Measurements from ENCODE around the gene SIL1. TPM values are rescaled to one million over a fixed set of nuclear protein-coding genes. Genes with fewer than 3 reads are reported as not detected.

The SIL1 gene
- total and polyA plus RNA-seq, 9 of the 15 experiments (the other 6 are each of a cell fraction or from before 2014, with no cell fraction given) = 1.3 to 30.5 (median 18.1) TPM

DNA sequence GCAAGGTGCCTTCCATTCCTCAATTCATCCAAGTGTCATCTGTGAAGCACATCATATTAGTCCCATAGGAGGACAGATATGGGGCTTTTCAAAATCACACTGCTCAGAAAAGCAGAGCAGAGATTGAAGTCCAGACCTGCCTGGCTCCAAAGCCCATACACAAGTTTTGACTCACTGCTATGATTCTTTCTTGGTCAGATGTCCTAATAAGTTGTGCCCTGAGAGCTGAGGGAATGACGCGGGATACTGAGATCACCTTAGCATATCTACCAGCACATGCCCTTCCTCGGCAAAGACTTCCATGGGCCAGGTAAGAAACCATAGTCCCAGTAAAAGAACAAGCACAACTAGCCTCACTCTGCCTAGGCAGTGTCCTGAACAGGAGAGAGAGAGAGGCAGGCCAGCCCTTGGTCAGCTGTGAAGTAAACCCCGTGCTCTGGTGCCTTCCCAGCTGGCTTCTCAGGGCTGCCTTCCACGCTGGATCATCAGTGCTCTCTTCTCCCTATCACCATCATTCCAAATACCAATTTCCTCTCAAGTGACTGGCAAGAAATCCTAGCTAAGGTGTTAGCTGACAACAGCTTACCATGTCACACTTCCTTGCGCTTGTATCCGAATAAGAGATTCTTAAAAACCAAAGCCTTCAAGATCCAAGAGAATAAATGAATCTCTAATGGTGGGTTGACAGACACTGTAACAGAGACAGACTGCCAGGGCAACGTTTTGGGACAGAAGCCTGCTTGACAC lies 73.2 kb downstream of the SIL1 start:
- no peaks in the 10 kb centered on the region for H3K79me2 ChIP-seq (ENCODE audit: control insufficient read depth, insufficient read depth, low read length)
- no peak for DNase-seq (ENCODE audit: extremely low read depth in 1 of 4, low spot score in 3 of 4)
- intact Hi-C loops (cut with micrococcal nuclease) (no loop called here), in situ Hi-C loops (cut with MboI) (no loop called here)
- no peaks in the 10 kb centered on the region for H3K27me3 ChIP-seq (ENCODE audit: control insufficient read depth in 2 of 2, insufficient read depth in 2 of 2, low read length in 2 of 2)
- H3K9me1 ChIP-seq (ENCODE audit: control insufficient read depth, insufficient read depth, low read length) = no peaks in the 10 kb centered on the region
- WGBS (ENCODE audit: insufficient coverage, low coverage, missing lambda C conversion rate) = 48% methylated on average over 7 of the region's 8 CpGs
- H3K36me3 ChIP-seq (ENCODE audit: control insufficient read depth, insufficient read depth, low read length) = peaks cover 11% of the 10 kb centered on the region; the same call in 2 of the 3 replicates
- H3K9ac ChIP-seq (ENCODE audit: insufficient read depth in 1 of 2, low read depth in 2 of 2, low read length in 2 of 2) = peak overlapping the region in 1 of 2 experiments; percentile 15; a peak in 1 of 4 replicates
- no peaks in the 10 kb centered on the region for H3K4me1 ChIP-seq (replicated peaks in 1 of 2; ENCODE audit: control insufficient read depth in 2 of 2, insufficient read depth in 2 of 2, low read length in 2 of 2)
- ChIA-PET CTCF (ENCODE audit: low intra/inter-chr PET ratio) (no interaction called here), POLR2A (no interaction called here)
- no peaks in the 10 kb centered on the region for H3K9me3 ChIP-seq (replicated peaks; ENCODE audit: control insufficient read depth, insufficient read depth, low read depth, low read length)
- no peak overlapping the region for H3K4me2 ChIP-seq (ENCODE audit: insufficient read depth, low read length)
- no peak overlapping the region for H3K27ac ChIP-seq (ENCODE audit: extremely low read depth, low read depth, low read length)
- no peak for FAIRE-seq
- H3K4me3 ChIP-seq = no peak overlapping the region
- no peaks in the 10 kb centered on the region for H4K20me1 ChIP-seq (replicated peaks; ENCODE audit: control insufficient read depth, insufficient read depth, low read length)
- no TSS peak for BruUV-seq (replicated peaks)
- TF ChIP-seq FOXK2 (conservative IDR thresholded peaks at IDR 0.05 in 1 of 2, IDR thresholded peaks at IDR 0.05 in 1 of 2; ENCODE audit: low read depth in 2 of 2) = no peak
- TF ChIP-seq ZNF431 (CRISPR knock-in tag; IDR thresholded peaks at IDR 0.05) = no peak
- no peak for TF ChIP-seq FOXK1 (CRISPR knock-in tag; IDR thresholded peaks at IDR 0.05; ENCODE audit: borderline replicate concordance)
- TF ChIP-seq U2AF1 (optimal IDR thresholded peaks at IDR 0.05; ENCODE audit: low read depth, low read length) = no peak
- no peak for TF ChIP-seq POLR3A (IDR thresholded peaks at IDR 0.05; ENCODE audit: borderline replicate concordance, extremely low read depth, insufficient read depth, insufficient read length)
- TF ChIP-seq, protein P1, sequence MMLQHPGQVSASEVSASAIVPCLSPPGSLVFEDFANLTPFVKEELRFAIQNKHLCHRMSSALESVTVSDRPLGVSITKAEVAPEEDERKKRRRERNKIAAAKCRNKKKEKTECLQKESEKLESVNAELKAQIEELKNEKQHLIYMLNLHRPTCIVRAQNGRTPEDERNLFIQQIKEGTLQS (IDR thresholded peaks at IDR 0.05) = no peak
- TF ChIP-seq, protein P1 (CRISPR knock-in tag; conservative IDR thresholded peaks at IDR 0.05) = no peak
- no peak for TF ChIP-seq CHD4 (IDR thresholded peaks at IDR 0.05; ENCODE audit: insufficient read depth, insufficient replicate concordance, low read depth, low read length, poor library complexity, severe bottlenecking)
- TF ChIP-seq ZNF121 (CRISPR knock-in tag; conservative IDR thresholded peaks at IDR 0.05) = no peak
- no peak for TF ChIP-seq SMARCA4 (IDR thresholded peaks at IDR 0.05)
- no peak for TF ChIP-seq TRIM24 (IDR thresholded peaks at IDR 0.05)
- no peak for TF ChIP-seq MXI1 (IDR thresholded peaks at IDR 0.05; ENCODE audit: low read depth, low read length)
- TF ChIP-seq MEF2D (tag; conservative IDR thresholded peaks at IDR 0.05; ENCODE audit: low read depth) = no peak
- no peak for TF ChIP-seq ZNF165 (CRISPR knock-in tag; IDR thresholded peaks at IDR 0.05; ENCODE audit: borderline replicate concordance)
- TF ChIP-seq RFX7 (CRISPR knock-in tag; IDR thresholded peaks at IDR 0.05) = no peak
- no peak for TF ChIP-seq WHSC1 (IDR thresholded peaks at IDR 0.05; ENCODE audit: low read length)
- TF ChIP-seq HDAC2 (IDR thresholded peaks at IDR 0.05) = no peak
- no peak for TF ChIP-seq RBM17 (IDR thresholded peaks at IDR 0.05; ENCODE audit: borderline replicate concordance, low read depth, low read length)
- TF ChIP-seq NCOA6 (IDR thresholded peaks at IDR 0.05) = no peak
- no peak for ATAC-seq
- H2AFZ ChIP-seq (ENCODE audit: low read depth, low read length) = no peak overlapping the region
